MCF 10A (cell line): ENCODE results near the gene FKBP4. TPM values are rescaled to one million over a fixed set of nuclear protein-coding genes. Genes with fewer than 3 reads are reported as not detected.

Source experiments
- BruUV-seq: library from RNA; stranded (reverse); fragments of 400-500 nt; replicated peaks from 2 replicates; lab custom pipeline; 2021; lab: Mats Ljungman, UMichigan
- CTCF ChIA-PET: fragments of 300-600 bp; sonication (Branson Sonifier 250); formaldehyde crosslinking; extraction: SDS; loops from one replicate; lab custom pipeline; 2021; ENCODE audit warnings: antibody characterized with exemption, inconsistent platforms; lab: Yijun Ruan, JAX
- POLR2A ChIA-PET: fragments of 300-600, 350-650 bp; sonication (Branson Sonifier 250); formaldehyde crosslinking; extraction: SDS; loops from one replicate; lab custom pipeline; 2020; ENCODE audit warnings: antibody characterized with exemption, inconsistent platforms; lab: Yijun Ruan, JAX
- DNase-seq: peaks from one replicate; pipeline ENCODE4 v3.0.0-alpha.2; 2018; ENCODE audit not compliant: unreplicated experiment
- H3K27ac Mint-ChIP-seq: one replicate; pipeline ENCODE4 v1.8.0; 2022; ENCODE audit warnings: mild to moderate bottlenecking, low read depth, mixed read lengths; ENCODE audit not compliant: unreplicated experiment
- H3K27me3 Mint-ChIP-seq: one replicate; pipeline ENCODE4 v1.8.0; 2022; ENCODE audit warnings: mixed read lengths; ENCODE audit not compliant: insufficient read depth, unreplicated experiment
- H3K36me3 Mint-ChIP-seq: one replicate; pipeline ENCODE4 v1.8.0; 2022; ENCODE audit warnings: mild to moderate bottlenecking, moderate library complexity, mixed read lengths; ENCODE audit not compliant: insufficient read depth, unreplicated experiment
- H3K4me1 Mint-ChIP-seq: one replicate; pipeline ENCODE4 v1.8.0; 2022; ENCODE audit warnings: mixed read lengths; ENCODE audit not compliant: insufficient read depth, unreplicated experiment
- H3K4me3 Mint-ChIP-seq: one replicate; pipeline ENCODE4 v1.8.0; 2022; ENCODE audit warnings: mild to moderate bottlenecking, moderate library complexity, mixed read lengths; ENCODE audit not compliant: unreplicated experiment
- H3K9me3 Mint-ChIP-seq: one replicate; pipeline ENCODE4 v1.8.0; 2022; ENCODE audit warnings: mixed read lengths; ENCODE audit not compliant: unreplicated experiment
- CTCF ChIP-seq: fragments of 200-600 bp; IDR thresholded peaks from one replicate; pipeline ENCODE4 v1.8.0; 2022; ENCODE audit warnings: antibody characterized with exemption, mild to moderate bottlenecking; ENCODE audit not compliant: unreplicated experiment
- intact Hi-C: fragments of 100-400 bp; cut with micrococcal nuclease; formaldehyde crosslinking; loops from 2 replicates; pipeline ENCODE4 v1.14.1; 2022
- total RNA-seq: library from RNA; stranded (reverse); gene quantifications from 2 replicates; pipeline ENCODE4 v1.2.3, GENCODE V29; 2022

FKBP4 gene
- total RNA-seq, 1 experiment from 2014 or later = 79.1 TPM

DNA sequence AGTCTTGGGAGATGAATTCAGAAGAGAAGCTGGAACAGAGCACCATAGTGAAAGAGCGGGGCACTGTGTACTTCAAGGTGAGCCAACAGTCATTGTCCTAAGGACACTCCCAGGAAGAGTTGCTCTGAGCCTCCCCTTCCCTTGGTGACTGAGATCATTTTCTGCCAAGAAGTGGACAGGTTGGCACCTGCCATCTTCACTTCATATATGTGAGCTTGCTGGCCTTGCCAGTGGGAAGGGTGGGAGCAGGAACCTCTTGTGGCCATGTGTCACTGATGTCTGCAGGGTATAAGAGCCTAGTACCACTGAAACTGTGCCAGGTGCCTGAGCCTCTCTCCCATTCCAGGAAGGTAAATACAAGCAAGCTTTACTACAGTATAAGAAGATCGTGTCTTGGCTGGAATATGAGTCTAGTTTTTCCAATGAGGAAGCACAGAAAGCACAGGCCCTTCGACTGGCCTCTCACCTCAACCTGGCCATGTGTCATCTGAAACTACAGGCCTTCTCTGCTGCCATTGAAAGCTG, 5.3 kb downstream of the FKBP4 start:
- Mint-ChIP-seq H3K27me3 (no peaks in the 10 kb centered on the region), H3K9me3 (no peaks in the 10 kb centered on the region), H3K36me3 (peaks cover 90% of the 10 kb centered on the region), H3K4me3 (no peak overlapping the region), H3K4me1 (peaks cover 11% of the 10 kb centered on the region), H3K27ac (peak overlapping the region; percentile 27)
- POLR2A ChIA-PET = interaction anchor here (0.7 to 8.2 kb wide), 2 partner anchors 12 to 187 kb away, joined by 3 to 128 read pairs; partner anchors contain the start of gene ITFG2
- intact Hi-C loops = no loop called here
- BruUV-seq = no TSS peak
- CTCF ChIA-PET = interaction anchor here (0.8 to 3.8 kb wide), 4 partner anchors 13 to 242 kb away, joined by 3 to 26 read pairs (median 4); partner anchors contain the start of gene ITFG2
- no peak for TF ChIP-seq CTCF
- DNase-seq = peak; percentile 35

GRCh38 chr12:2801044-2801783, 6.4 kb downstream of the FKBP4 start:
- Mint-ChIP-seq H3K4me1 (peaks cover 11% of the 10 kb centered on the region), H3K9me3 (no peaks in the 10 kb centered on the region), H3K27me3 (no peaks in the 10 kb centered on the region), H3K36me3 (peaks cover 96% of the 10 kb centered on the region), H3K4me3 (no peak overlapping the region), H3K27ac (no peak overlapping the region)
- intact Hi-C loops = no loop called here
- ChIA-PET POLR2A (interaction anchor here (8.2 kb wide), 1 partner anchor 11 kb away, joined by 128 read pairs; the partner anchor contains the start of gene ITFG2), CTCF (interaction anchor here (0.6 to 3.8 kb wide), 3 partner anchors 12 to 1778 kb away, joined by 3 to 26 read pairs (median 4); partner anchors contain the start of gene ITFG2)
- DNase-seq = no peak
- no peak for TF ChIP-seq CTCF
- no TSS peak for BruUV-seq

- H3K36me3 Mint-ChIP-seq = peaks cover 78% of the 10 kb centered on the region
- no peaks in the 10 kb centered on the region for H3K27me3 Mint-ChIP-seq
- no peak for DNase-seq
- no peak overlapping the region for H3K4me3 Mint-ChIP-seq
- H3K4me1 Mint-ChIP-seq = no peaks in the 10 kb centered on the region
- ChIA-PET CTCF (interaction anchor here (0.7 to 1.3 kb wide), 2 partner anchors 8 to 85 kb away, joined by 3 to 4 read pairs; no protein-coding TSS in a partner anchor), POLR2A (interaction anchor here (0.7 kb wide), 2 partner anchors 8 to 518 kb away, joined by 3 to 6 read pairs; no protein-coding TSS in a partner anchor)
- no peaks in the 10 kb centered on the region for H3K9me3 Mint-ChIP-seq
- no TSS peak for BruUV-seq
- TF ChIP-seq CTCF = no peak
- intact Hi-C loops = no loop called here
- H3K27ac Mint-ChIP-seq = no peak overlapping the region
Observed at GRCh38 chr12:2803635-2804392, 9.0 kb downstream of the FKBP4 start.
